Right renal cortex interstitium (tissue), 3 donors: ENCODE data around the gene PRR15L. TPM values are rescaled to one million over a fixed set of nuclear protein-coding genes. Genes with fewer than 3 reads are reported as not detected.
"Not testable (repeated sequence)": the region's sequence is repeated elsewhere in the genome, so short reads cannot be mapped to it uniquely, and the experiment has no call there.

Experiments
- DNase-seq, 3 donors: peaks; one replicate each; pipeline ENCODE4 v3.0.0-alpha.2; 2013; ENCODE audit warnings: low read depth in 3 of 3, low spot score in 2 of 3
- polyA plus RNA-seq, 3 donors: library from polyadenylated mRNA; unstranded; fragments of 120-200 nt; gene quantifications; one replicate each; pipeline ENCODE4 v1.2.1, GENCODE V29; 2013; ENCODE audit not compliant: insufficient read length in 3 of 3

PRR15L gene
- polyA plus RNA-seq, 3 donors: 22.6 to 25.9 (median 24.6) TPM

- DNase-seq: peak; percentile 76 to 91 (median 84)
Observed at GRCh38 chr17:47941246-47942095, 16.2 kb downstream of the PRR15L start, which contains the start of gene PNPO. Gene PNPO, plus strand, starts transcription at chr17:47941571. Its CDS starts 105 bp downstream, at chr17:47941676.

- DNase-seq: no peak
Observed at GRCh38 chr17:47937941-47938340, 19.7 kb downstream of the PRR15L start.

GRCh38 chr17:47935961-47936360 is 21.7 kb downstream of the PRR15L start:
- DNase-seq: no peak

GRCh38 chr17:47935468-47935867 is 22.2 kb downstream of the PRR15L start:
- not testable (repeated sequence) for DNase-seq

- DNase-seq: no peak
Observed at GRCh38 chr17:47934856-47935255, 22.8 kb downstream of the PRR15L start.

- no peak for DNase-seq
Observed at GRCh38 chr17:47931848-47932247, 25.8 kb downstream of the PRR15L start.

GRCh38 chr17:47929218-47930000 is 28.3 kb downstream of the PRR15L start:
- DNase-seq: no peak

- DNase-seq: no peak
Observed at GRCh38 chr17:47928415-47928814, 29.3 kb downstream of the PRR15L start.

GRCh38 chr17:47927821-47928400 is 29.8 kb downstream of the PRR15L start:
- DNase-seq: no peak

- no peak for DNase-seq
Observed at GRCh38 chr17:47925678-47925988, 32.0 kb downstream of the PRR15L start.

- no peak for DNase-seq
Observed at GRCh38 chr17:47924785-47925677, 32.7 kb downstream of the PRR15L start.

GRCh38 chr17:47919889-47920288 is 37.8 kb downstream of the PRR15L start:
- not testable (repeated sequence) for DNase-seq

- no peak for DNase-seq
Observed at GRCh38 chr17:47918991-47919390, 38.7 kb downstream of the PRR15L start.

GRCh38 chr17:47918006-47918405 is 39.7 kb downstream of the PRR15L start:
- DNase-seq: no peak

- DNase-seq: no peak
Observed at GRCh38 chr17:47917581-47917980, 40.1 kb downstream of the PRR15L start.

GRCh38 chr17:47916489-47917208 is 41.0 kb downstream of the PRR15L start:
- no peak for DNase-seq

GRCh38 chr17:47915776-47916398 is 41.8 kb downstream of the PRR15L start:
- no peak for DNase-seq

- no peak for DNase-seq
Observed at GRCh38 chr17:47914306-47914948, 43.3 kb downstream of the PRR15L start.

- DNase-seq: no peak
Observed at GRCh38 chr17:47913050-47913449, 44.6 kb downstream of the PRR15L start.
